Astrocyte (in vitro differentiated cells and primary cell): ENCODE measurements around the gene LEFTY2.

Experiments used
- EZH2 ChIP-seq: IDR thresholded peaks from 2 replicates; pipeline ENCODE4 v1.6.1; 2012; ENCODE audit warnings: mild to moderate bottlenecking, low read length, inconsistent platforms; ENCODE audit not compliant: insufficient read depth
- TF ChIP-seq, protein P1 (sequence below): IDR thresholded peaks from 2 replicates; pipeline ENCODE4 v1.5.1; 2011; ENCODE audit warnings: low read depth, mild to moderate bottlenecking, inconsistent platforms, low read length, moderate library complexity; ENCODE audit not compliant: insufficient read depth

GRCh38 chr1:225965231-225965630 is 24.2 kb upstream of the LEFTY2 start:
- TF ChIP-seq, protein P1, sequence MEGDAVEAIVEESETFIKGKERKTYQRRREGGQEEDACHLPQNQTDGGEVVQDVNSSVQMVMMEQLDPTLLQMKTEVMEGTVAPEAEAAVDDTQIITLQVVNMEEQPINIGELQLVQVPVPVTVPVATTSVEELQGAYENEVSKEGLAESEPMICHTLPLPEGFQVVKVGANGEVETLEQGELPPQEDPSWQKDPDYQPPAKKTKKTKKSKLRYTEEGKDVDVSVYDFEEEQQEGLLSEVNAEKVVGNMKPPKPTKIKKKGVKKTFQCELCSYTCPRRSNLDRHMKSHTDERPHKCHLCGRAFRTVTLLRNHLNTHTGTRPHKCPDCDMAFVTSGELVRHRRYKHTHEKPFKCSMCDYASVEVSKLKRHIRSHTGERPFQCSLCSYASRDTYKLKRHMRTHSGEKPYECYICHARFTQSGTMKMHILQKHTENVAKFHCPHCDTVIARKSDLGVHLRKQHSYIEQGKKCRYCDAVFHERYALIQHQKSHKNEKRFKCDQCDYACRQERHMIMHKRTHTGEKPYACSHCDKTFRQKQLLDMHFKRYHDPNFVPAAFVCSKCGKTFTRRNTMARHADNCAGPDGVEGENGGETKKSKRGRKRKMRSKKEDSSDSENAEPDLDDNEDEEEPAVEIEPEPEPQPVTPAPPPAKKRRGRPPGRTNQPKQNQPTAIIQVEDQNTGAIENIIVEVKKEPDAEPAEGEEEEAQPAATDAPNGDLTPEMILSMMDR, result no peak
- no peak for TF ChIP-seq EZH2
